GM13977 (cell line): ENCODE results near the gene PAN2.
"Not testable (repeated sequence)": the region's sequence is repeated elsewhere in the genome, so short reads cannot be mapped to it uniquely, and the experiment has no call there.

ENCODE experiments used
- DNase-seq: peaks from one replicate; pipeline ENCODE4 v3.0.0; 2012; ENCODE audit warnings: low spot score
- CTCF ChIP-seq: IDR thresholded peaks from 2 replicates; pipeline ENCODE4 v1.5.1; 2012; ENCODE audit warnings: mild to moderate bottlenecking, control low read depth; ENCODE audit not compliant: insufficient read depth; ENCODE audit errors: extremely low read depth, missing control alignments
- in situ Hi-C: fragments of 300-500 bp; cut with MboI; formaldehyde crosslinking; loops from one replicate; pipeline ENCODE4 v1.12.0; 2022; ENCODE audit warnings: low sequenced_read_pairs, low pct_unique_long_range_greater_than_20kb, mixed read lengths, inconsistent platforms; ENCODE audit not compliant: unreplicated experiment

PAN2 gene

GRCh38 chr12:56341616-56342015, 7.8 kb upstream of the PAN2 start:
- no peak for TF ChIP-seq CTCF
- no peak for DNase-seq
- in situ Hi-C loops = no loop called here

GRCh38 chr12:56339158-56339422, 5.3 kb upstream of the PAN2 start:
- in situ Hi-C loops = no loop called here
- TF ChIP-seq CTCF = no peak
- DNase-seq = no peak

- in situ Hi-C loops = no loop called here
- TF ChIP-seq CTCF = no peak
- peak; percentile 59 for DNase-seq
These were observed 4.7 kb upstream of the PAN2 start, which contains the start of gene IL23A for GRCh38 chr12:56338308-56339157. IL23A (plus strand) TSS chr12:56338884; CDS start chr12:56339045, 161 bp downstream.

GRCh38 chr12:56337753-56338251, 4.0 kb upstream of the PAN2 start:
- no peak for TF ChIP-seq CTCF
- no peak for DNase-seq
- in situ Hi-C loops = no loop called here

GRCh38 chr12:56336361-56337167, 2.8 kb upstream of the PAN2 start:
- DNase-seq = no peak
- no peak for TF ChIP-seq CTCF
- in situ Hi-C loops = no loop called here

- DNase-seq, in situ Hi-C loops: not testable (repeated sequence)
These were observed 1.7 kb upstream of the PAN2 start for GRCh38 chr12:56335527-56335926.

- no peak for TF ChIP-seq CTCF
- peak; percentile 27 for DNase-seq
These were observed 642 bp upstream of the PAN2 start for GRCh38 chr12:56334490-56334793.

More at GRCh38 chr12:56334490-56334793, 642 bp upstream of the PAN2 start:
- in situ Hi-C loops = no loop called here
